HCT116 (cell line): ENCODE measurements around the gene FGF8. TPM values are rescaled to one million over a fixed set of nuclear protein-coding genes. Genes with fewer than 3 reads are reported as not detected.

Source experiments
- ATAC-seq: fragments of 200-7000 bp; cut with Tn5 transposase; 2 replicates; pipeline ENCODE4 v1.9.1; 2020; ENCODE audit warnings: mild to moderate bottlenecking, moderate library complexity
- BruUV-seq: library from RNA; stranded (reverse); fragments of 400-500 nt; replicated peaks from 2 replicates; lab custom pipeline; 2021; lab: Mats Ljungman, UMichigan
- CTCF ChIA-PET: fragments of 300-600 bp; sonication (Branson Sonifier 250); formaldehyde crosslinking; loops from one replicate; lab custom pipeline; 2021; ENCODE audit warnings: antibody characterized with exemption; lab: Charles Lee
- POLR2A ChIA-PET: fragments of 300-600, 350-600 bp; sonication (Branson Sonifier 250); formaldehyde crosslinking; loops from one replicate; lab custom pipeline; 2021; ENCODE audit warnings: antibody characterized with exemption; lab: Charles Lee
- RAD21 ChIA-PET, 2 experiments: fragments of 300-600 bp; sonication (Branson Sonifier 250); formaldehyde crosslinking; loops; one replicate each; lab custom pipeline; 2023; ENCODE audit warnings: low total read pairs in 2 of 2; ENCODE audit not compliant: uncharacterized antibody in 2 of 2, unreplicated experiment in 2 of 2, low non-redundant PET in 1 of 2; lab: Charles Lee
- DNase-seq: peaks from one replicate; pipeline ENCODE4 v3.0.0-alpha.2; 2010; ENCODE audit warnings: low read depth, low spot score
- H2AFZ ChIP-seq: fragments of 200-600 bp; shearing (Covaris generic), sonication (generic); 2 replicates; pipeline ENCODE4 v1.6.1; 2017; ENCODE audit warnings: low read depth, mixed run types, mixed read lengths, antibody characterized with exemption, low read length; ENCODE audit not compliant: poor library complexity, severe bottlenecking
- H3K27ac ChIP-seq: 2 replicates; pipeline ENCODE4 v1.5.1; 2012; ENCODE audit warnings: low read depth, low read length
- H3K27me3 ChIP-seq: fragments of 200-600 bp; sonication (generic); 2 replicates; pipeline ENCODE4 v1.6.1; 2016; ENCODE audit warnings: mixed run types, low read length, mixed read lengths; ENCODE audit not compliant: insufficient read depth
- H3K36me3 ChIP-seq, 2 experiments: fragments of 200-500 bp in 1 of 2; fragments of 200-600 bp in 1 of 2; sonication (Bioruptor generic) in 1 of 2; sonication (generic) in 1 of 2; 2 replicates each; pipeline versions ENCODE4 v1.5.1 to v1.6.1; 2014 to 2016; ENCODE audit warnings: low read length in 2 of 2, inconsistent platforms in 1 of 2, mixed read lengths in 1 of 2, mixed run types in 1 of 2; ENCODE audit not compliant: insufficient read depth in 2 of 2, control insufficient read depth in 1 of 2
- H3K4me1 ChIP-seq, 2 experiments: fragments of 200-600 bp in 1 of 2; sonication (generic) in 1 of 2; 2 replicates each; pipeline versions ENCODE4 v1.5.1 to v1.6.1; 2012 to 2017; ENCODE audit warnings: low read length in 2 of 2, inconsistent platforms in 1 of 2, mild to moderate bottlenecking in 1 of 2, mixed read lengths in 1 of 2, mixed run types in 1 of 2, moderate library complexity in 1 of 2; ENCODE audit not compliant: insufficient read depth in 2 of 2, control insufficient read depth in 1 of 2
- H3K4me2 ChIP-seq: fragments of 200-600 bp; sonication (generic); 2 replicates; pipeline ENCODE4 v1.6.1; 2017; ENCODE audit warnings: mixed run types, low read length, mixed read lengths
- H3K4me3 ChIP-seq, 2 experiments: fragments of 200-600 bp in 1 of 2; sonication (generic) in 1 of 2; replicated peaks in 1 of 2; 2 replicates each; pipeline ENCODE4 v1.5.1; 2011 to 2016; ENCODE audit warnings: low read length in 2 of 2, control low read depth in 1 of 2, low read depth in 1 of 2, mild to moderate bottlenecking in 1 of 2, mixed read lengths in 1 of 2, mixed run types in 1 of 2
- H3K79me2 ChIP-seq: fragments of 200-600 bp; sonication (generic); 2 replicates; pipeline ENCODE4 v1.6.1; 2017; ENCODE audit warnings: mild to moderate bottlenecking, mixed run types, low read length, moderate library complexity, mixed read lengths; ENCODE audit not compliant: insufficient read depth
- H3K9ac ChIP-seq: fragments of 200-600 bp; sonication (generic); 2 replicates; pipeline ENCODE4 v1.6.1; 2016; ENCODE audit warnings: low read length, mixed read lengths
- H3K9me2 ChIP-seq: fragments of 200-600 bp; sonication (generic), shearing (Covaris generic); 2 replicates; pipeline ENCODE4 v1.6.1; 2017; ENCODE audit warnings: mixed run types, mild to moderate bottlenecking, moderate library complexity; ENCODE audit not compliant: insufficient read depth
- H3K9me3 ChIP-seq, 2 experiments: fragments of 200-500 bp in 1 of 2; fragments of 200-600 bp in 1 of 2; sonication (Bioruptor generic) in 1 of 2; sonication (generic) in 1 of 2; 2 replicates each; pipeline ENCODE4 v1.6.1; 2014 to 2017; ENCODE audit warnings: low read length in 2 of 2, mixed read lengths in 2 of 2, inconsistent platforms in 1 of 2, low read depth in 1 of 2, mild to moderate bottlenecking in 1 of 2, mixed run types in 1 of 2, moderate library complexity in 1 of 2; ENCODE audit not compliant: control insufficient read depth in 1 of 2, insufficient read depth in 1 of 2
- H4K20me1 ChIP-seq: fragments of 200-600 bp; sonication (generic), shearing (Covaris generic); 2 replicates; pipeline ENCODE4 v1.6.1; 2017; ENCODE audit warnings: mixed run types, mild to moderate bottlenecking, moderate library complexity; ENCODE audit not compliant: insufficient read depth
- CTCF ChIP-seq, 3 experiments: fragments of 200-600 bp in 1 of 3; sonication (generic) in 1 of 3; IDR thresholded peaks in 2 of 3; conservative IDR thresholded peaks in 1 of 3; 2 replicates each; pipeline ENCODE4 v1.5.1; 2012 to 2017; ENCODE audit warnings: low read depth in 2 of 3, low read length in 2 of 3, antibody characterized with exemption in 1 of 3, borderline replicate concordance in 1 of 3, control low read depth in 1 of 3, mild to moderate bottlenecking in 1 of 3, mixed read lengths in 1 of 3, mixed run types in 1 of 3, moderate library complexity in 1 of 3; ENCODE audit not compliant: insufficient read depth in 1 of 3
- EGR1 ChIP-seq: IDR thresholded peaks from 2 replicates; pipeline ENCODE4 v1.6.1; 2012; ENCODE audit warnings: low read depth
- RAD21 ChIP-seq: IDR thresholded peaks from 2 replicates; pipeline ENCODE4 v1.6.1; 2012; ENCODE audit warnings: low read depth, mild to moderate bottlenecking
- SIN3A ChIP-seq: IDR thresholded peaks from 2 replicates; pipeline ENCODE4 v1.6.1; 2012; ENCODE audit warnings: low read depth
- SP1 ChIP-seq: IDR thresholded peaks from 2 replicates; pipeline ENCODE4 v1.6.1; 2012; ENCODE audit warnings: low read depth
- intact Hi-C: fragments of 100-400 bp; cut with micrococcal nuclease; formaldehyde crosslinking; loops from 2 replicates; pipeline ENCODE4 v1.10.0; 2022
- total RNA-seq: library from RNA; stranded (reverse); gene quantifications from one replicate; pipeline ENCODE4 v1.2.1, GENCODE V29; 2021; ENCODE audit not compliant: unreplicated experiment
- TF ChIP-seq, protein P1 (sequence below): IDR thresholded peaks from 2 replicates; pipeline ENCODE4 v1.6.1; 2012; ENCODE audit warnings: low read depth

Gene FGF8
- total RNA-seq, 1 experiment from 2014 or later = 2.7 TPM

DNA sequence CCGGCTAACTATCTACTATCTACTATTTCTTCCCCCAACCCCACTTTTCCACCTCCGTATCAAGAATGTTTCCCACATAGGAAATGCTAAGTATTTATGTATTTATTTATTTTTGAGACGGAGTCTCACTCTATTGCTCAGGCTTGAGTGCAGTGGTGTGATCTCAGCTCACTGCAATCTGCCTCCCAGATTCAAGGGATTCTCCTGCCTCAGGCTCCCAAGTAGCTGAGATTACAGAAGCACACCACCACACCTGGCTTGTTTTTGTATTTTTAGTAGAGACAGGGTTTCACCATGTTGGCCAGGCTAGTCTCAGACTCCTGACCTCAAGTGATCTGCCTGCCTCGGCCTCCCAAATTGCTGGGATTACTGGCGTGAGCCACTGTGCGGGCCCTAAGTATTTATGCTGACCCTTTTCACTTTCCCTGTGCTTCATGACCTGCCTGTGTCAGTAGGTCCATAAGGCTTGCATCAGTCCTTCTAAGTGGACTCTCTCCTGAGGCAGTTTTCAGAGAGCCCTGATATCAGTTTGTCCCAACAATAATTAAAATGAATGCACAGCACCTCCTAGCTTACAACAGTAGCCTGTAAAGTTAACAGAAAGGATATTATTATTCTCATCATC, 55.2 kb downstream of the FGF8 start:
- no peak for DNase-seq
- Histone ChIP-seq H3K27me3 (no peaks in the 10 kb centered on the region), H3K4me3 (no peak overlapping the region), H2AFZ (no peak overlapping the region), H3K4me1 (no peaks in the 10 kb centered on the region; a peak in 1 of 4 replicates), H3K4me2 (no peak overlapping the region), H3K9me2 (no peaks in the 10 kb centered on the region), H3K79me2 (no peaks in the 10 kb centered on the region), H4K20me1 (no peaks in the 10 kb centered on the region), H3K9ac (no peak overlapping the region), H3K27ac (no peak overlapping the region), H3K9me3 (no peaks in the 10 kb centered on the region), H3K36me3 (no peaks in the 10 kb centered on the region)
- ChIA-PET CTCF (no interaction called here), POLR2A (no interaction called here), RAD21 (no interaction called here)
- no TSS peak for BruUV-seq
- intact Hi-C loops = no loop called here
- TF ChIP-seq SP1 (no peak), RAD21 (peak; percentile 35; the same call in 1 of the 2 replicates), SIN3A (no peak), EGR1 (no peak), CTCF (IDR thresholded peaks at IDR 0.05 in 2 of 3, conservative IDR thresholded peaks at IDR 0.05 in 1 of 3; ENCODE audit: borderline replicate concordance in 1 of 3, insufficient read depth in 1 of 3, low read depth in 2 of 3, low read length in 2 of 3) (0 out of 6 replicates have a peak, but pooled peaks of 1 of the 3 experiments have one; percentile 16)
- TF ChIP-seq, protein P1, sequence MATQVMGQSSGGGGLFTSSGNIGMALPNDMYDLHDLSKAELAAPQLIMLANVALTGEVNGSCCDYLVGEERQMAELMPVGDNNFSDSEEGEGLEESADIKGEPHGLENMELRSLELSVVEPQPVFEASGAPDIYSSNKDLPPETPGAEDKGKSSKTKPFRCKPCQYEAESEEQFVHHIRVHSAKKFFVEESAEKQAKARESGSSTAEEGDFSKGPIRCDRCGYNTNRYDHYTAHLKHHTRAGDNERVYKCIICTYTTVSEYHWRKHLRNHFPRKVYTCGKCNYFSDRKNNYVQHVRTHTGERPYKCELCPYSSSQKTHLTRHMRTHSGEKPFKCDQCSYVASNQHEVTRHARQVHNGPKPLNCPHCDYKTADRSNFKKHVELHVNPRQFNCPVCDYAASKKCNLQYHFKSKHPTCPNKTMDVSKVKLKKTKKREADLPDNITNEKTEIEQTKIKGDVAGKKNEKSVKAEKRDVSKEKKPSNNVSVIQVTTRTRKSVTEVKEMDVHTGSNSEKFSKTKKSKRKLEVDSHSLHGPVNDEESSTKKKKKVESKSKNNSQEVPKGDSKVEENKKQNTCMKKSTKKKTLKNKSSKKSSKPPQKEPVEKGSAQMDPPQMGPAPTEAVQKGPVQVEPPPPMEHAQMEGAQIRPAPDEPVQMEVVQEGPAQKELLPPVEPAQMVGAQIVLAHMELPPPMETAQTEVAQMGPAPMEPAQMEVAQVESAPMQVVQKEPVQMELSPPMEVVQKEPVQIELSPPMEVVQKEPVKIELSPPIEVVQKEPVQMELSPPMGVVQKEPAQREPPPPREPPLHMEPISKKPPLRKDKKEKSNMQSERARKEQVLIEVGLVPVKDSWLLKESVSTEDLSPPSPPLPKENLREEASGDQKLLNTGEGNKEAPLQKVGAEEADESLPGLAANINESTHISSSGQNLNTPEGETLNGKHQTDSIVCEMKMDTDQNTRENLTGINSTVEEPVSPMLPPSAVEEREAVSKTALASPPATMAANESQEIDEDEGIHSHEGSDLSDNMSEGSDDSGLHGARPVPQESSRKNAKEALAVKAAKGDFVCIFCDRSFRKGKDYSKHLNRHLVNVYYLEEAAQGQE = no peak
- ATAC-seq = no peak

Other genes starting within 250 kb of the FGF8 start
- 51.3 TPM for gene POLL, start 187.9 kb downstream of the FGF8 start, total RNA-seq
- 39.5 TPM for gene DPCD, start 187.8 kb downstream of the FGF8 start, total RNA-seq
- gene FBXW4, start 80.9 kb downstream of the FGF8 start, total RNA-seq = 35.3 TPM
- gene NPM3, start 7.3 kb upstream of the FGF8 start, total RNA-seq = 267 TPM
- gene OGA, start 42.3 kb upstream of the FGF8 start, total RNA-seq = 127 TPM
- gene KCNIP2, start 67.7 kb upstream of the FGF8 start, total RNA-seq = 8.5 TPM